ENCODE results near the gene STXBP3.
"Not testable (repeated sequence)": the region's sequence is repeated elsewhere in the genome, so short reads cannot be mapped to it uniquely, and the experiment has no call there.

STXBP3 gene

GRCh38 chr1:108746382-108747170, at the start of gene STXBP3:
Gene STXBP3 (plus strand): TSS chr1:108746674. CDS start chr1:108746738, 64 bp downstream.
- DNase-seq (ENCODE audit: low spot score), result peak; percentile 99

DNA sequence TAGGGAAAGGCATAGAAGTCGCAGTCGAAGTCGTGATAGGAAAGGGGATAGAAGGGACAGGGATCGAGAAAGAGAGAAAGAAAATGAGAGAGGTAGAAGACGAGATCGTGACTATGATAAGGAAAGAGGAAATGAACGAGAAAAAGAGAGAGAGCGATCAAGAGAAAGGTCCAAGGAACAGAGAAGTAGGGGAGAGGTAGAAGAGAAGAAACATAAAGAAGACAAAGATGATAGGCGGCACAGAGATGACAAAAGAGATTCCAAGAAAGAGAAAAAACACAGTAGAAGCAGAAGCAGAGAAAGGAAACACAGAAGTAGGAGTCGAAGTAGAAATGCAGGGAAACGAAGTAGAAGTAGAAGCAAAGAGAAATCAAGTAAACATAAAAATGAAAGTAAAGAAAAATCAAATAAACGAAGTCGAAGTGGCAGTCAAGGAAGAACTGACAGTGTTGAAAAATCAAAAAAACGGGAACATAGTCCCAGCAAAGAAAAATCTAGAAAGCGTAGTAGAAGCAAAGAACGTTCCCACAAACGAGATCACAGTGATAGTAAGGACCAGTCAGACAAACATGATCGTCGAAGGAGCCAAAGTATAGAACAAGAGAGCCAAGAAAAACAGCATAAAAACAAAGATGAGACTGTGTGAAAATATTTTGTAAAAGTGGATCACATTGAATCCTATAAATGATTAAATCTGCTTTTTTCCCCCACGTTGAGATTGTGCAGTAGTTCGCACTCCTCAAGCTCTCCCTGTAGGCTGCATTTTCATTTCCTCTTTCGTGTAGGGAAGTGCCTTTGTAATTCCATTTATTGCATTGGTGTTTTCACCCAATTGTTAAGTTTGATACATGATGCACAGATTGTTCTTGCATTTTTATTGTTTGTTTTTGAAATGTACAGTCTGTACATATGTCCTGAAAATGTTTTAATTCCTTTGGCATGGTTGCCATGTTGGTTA, 46.8 kb upstream of the STXBP3 start:
- DNase-seq (ENCODE audit: low spot score), result no peak

DNA sequence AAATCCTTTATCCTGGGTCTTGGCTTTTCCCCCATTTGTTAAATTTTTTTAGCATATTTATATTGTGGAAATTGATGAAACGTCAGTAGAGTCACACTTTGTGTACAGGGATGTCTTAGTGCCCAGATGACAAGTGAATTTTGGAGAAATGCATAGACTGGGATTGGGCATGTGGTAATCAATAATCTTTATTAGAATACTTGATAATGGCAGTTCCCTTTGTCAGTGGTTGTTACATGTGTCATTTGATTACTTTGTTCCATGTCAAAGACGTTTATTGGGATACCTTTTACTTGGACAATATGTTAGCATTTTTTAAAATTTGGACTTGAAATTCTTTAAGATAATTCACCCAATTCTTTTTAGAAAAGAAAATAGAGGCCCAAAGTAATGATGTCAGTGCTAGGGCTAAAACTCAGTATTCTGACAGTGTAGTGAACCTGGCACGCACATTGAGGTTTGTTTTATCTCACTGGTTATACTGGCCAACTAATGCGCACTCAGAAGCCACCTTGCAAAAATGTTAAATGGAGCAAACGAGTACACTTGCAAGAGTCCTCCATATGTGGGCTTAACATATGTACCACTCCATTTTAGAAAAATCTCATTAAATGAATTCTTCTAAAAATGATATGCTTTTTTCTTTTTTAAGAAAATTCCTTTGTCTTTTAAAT, 45.2 kb upstream of the STXBP3 start:
- DNase-seq (ENCODE audit: low spot score), result no peak

DNA sequence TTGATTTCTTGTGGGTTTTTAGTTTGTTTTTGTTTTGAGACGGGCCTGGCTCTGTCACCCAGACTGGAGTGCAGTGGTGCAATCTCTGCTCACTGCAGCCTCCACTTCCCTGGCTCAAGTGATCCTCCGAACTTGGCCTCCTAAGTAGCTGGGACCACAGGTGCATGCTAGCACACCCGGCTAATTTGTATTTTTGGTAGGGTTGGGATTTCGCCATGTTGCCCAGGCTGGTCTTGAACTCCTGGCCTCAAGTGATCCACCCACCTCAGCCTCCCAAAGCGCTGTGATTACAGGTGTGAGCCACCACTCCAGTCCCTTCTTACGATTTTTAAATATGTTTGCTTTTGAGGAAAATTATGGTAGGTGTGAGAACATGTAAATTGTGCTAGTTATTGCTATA, 44.4 kb upstream of the STXBP3 start:
- DNase-seq (ENCODE audit: low spot score), result not testable (repeated sequence)

- DNase-seq (ENCODE audit: low spot score), result peak; percentile 58
These were observed 42.5 kb upstream of the STXBP3 start for GRCh38 chr1:108703939-108704338.

- no peak for DNase-seq (ENCODE audit: low spot score)
These were observed 42.0 kb upstream of the STXBP3 start for GRCh38 chr1:108704496-108704895.

- no peak for DNase-seq (ENCODE audit: low spot score)
These were observed 39.8 kb upstream of the STXBP3 start for GRCh38 chr1:108706643-108707042.

- DNase-seq (ENCODE audit: low spot score), result peak; percentile 80
These were observed 37.5 kb upstream of the STXBP3 start for GRCh38 chr1:108708691-108709660.

- no peak for DNase-seq (ENCODE audit: low spot score)
These were observed 33.8 kb upstream of the STXBP3 start, which contains the start of gene FNDC7 for GRCh38 chr1:108712606-108713150. Gene FNDC7 (plus strand): TSS chr1:108712908. CDS start chr1:108712934, 26 bp downstream.

- DNase-seq (ENCODE audit: low spot score), result no peak
These were observed 30.5 kb upstream of the STXBP3 start for GRCh38 chr1:108715932-108716331.

- DNase-seq (ENCODE audit: low spot score), result no peak
These were observed 29.8 kb upstream of the STXBP3 start for GRCh38 chr1:108716437-108717230.

GRCh38 chr1:108717774-108718316, 28.6 kb upstream of the STXBP3 start:
- no peak for DNase-seq (ENCODE audit: low spot score)

GRCh38 chr1:108718927-108719655, 27.4 kb upstream of the STXBP3 start:
- no peak for DNase-seq (ENCODE audit: low spot score)

- no peak for DNase-seq (ENCODE audit: low spot score)
These were observed 26.6 kb upstream of the STXBP3 start for GRCh38 chr1:108719656-108720435.

DNA sequence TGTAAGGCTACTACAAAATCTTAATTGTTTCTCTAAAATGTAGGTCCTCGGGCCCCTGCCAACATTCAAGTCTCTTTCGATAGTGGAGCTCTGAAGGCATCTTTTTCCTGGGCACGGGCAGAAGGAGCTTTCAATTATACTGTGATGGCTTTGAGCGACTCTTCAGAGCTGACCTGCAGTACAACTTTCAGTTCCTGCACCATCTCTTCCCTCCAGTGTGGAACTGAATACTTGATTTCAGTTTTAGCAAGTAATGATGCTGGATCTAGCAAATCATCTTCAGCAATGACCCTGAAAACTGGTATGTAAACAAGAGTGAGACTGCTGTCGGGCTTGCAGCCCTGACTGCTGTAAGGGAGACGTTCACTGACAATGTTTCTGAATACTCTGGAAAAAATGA, 24.2 kb upstream of the STXBP3 start:
- no peak for DNase-seq (ENCODE audit: low spot score)

DNA sequence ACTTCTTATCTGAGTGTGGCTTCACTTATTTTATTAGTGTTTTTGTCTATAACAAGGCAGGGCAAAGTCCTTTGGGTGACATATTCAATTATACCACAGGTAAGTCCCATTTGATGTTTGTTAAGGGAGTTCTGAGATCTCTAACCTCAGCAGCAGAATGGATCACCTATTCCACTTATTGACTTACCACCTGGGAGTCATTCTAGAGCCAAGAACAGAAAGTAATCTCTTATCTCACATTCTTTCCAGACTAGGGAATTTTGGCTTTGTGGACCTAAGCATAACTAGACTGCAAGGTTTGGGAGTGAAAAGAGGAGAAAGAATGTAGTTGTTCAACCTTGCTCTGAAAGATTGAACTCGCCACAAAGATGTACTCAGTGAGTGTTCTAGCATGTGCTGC, 20.6 kb upstream of the STXBP3 start:
- DNase-seq (ENCODE audit: low spot score), result no peak

- DNase-seq (ENCODE audit: low spot score), result no peak
These were observed 18.0 kb upstream of the STXBP3 start for GRCh38 chr1:108728327-108728923.

- no peak for DNase-seq (ENCODE audit: low spot score)
These were observed 17.0 kb upstream of the STXBP3 start for GRCh38 chr1:108729481-108729880.
